NCI-H146 treated with DMSO at 0.1 percent for 48 hours (cell line): ENCODE results near the gene SLC35A4.
"Not testable (repeated sequence)": the region's sequence is repeated elsewhere in the genome, so short reads cannot be mapped to it uniquely, and the experiment has no call there.

ENCODE experiments used
- DNase-seq: peaks from one replicate; lab custom pipeline; 2025; ENCODE audit not compliant: unreplicated experiment; lab: John Stamatoyannopoulos, UW

SLC35A4 gene

GRCh38 chr5:140588311-140589070, 23.9 kb downstream of the SLC35A4 start:
- no peak for DNase-seq

- DNase-seq = no peak
Measured at GRCh38 chr5:140590861-140591260, 26.2 kb downstream of the SLC35A4 start.

- no peak for DNase-seq
Measured at GRCh38 chr5:140591747-140592372, 27.2 kb downstream of the SLC35A4 start.

- not testable (repeated sequence) for DNase-seq
Measured at GRCh38 chr5:140593070-140593469, 28.4 kb downstream of the SLC35A4 start.

GRCh38 chr5:140594169-140594568, 29.5 kb downstream of the SLC35A4 start:
- DNase-seq = no peak

GRCh38 chr5:140595538-140596300, 31.1 kb downstream of the SLC35A4 start:
- DNase-seq = no peak

- DNase-seq = no peak
Measured at GRCh38 chr5:140596321-140596741, 31.7 kb downstream of the SLC35A4 start.

- DNase-seq = no peak
Measured at GRCh38 chr5:140598836-140599235, 34.2 kb downstream of the SLC35A4 start.

GRCh38 chr5:140600096-140600495, 35.5 kb downstream of the SLC35A4 start:
- DNase-seq = no peak

- DNase-seq = no peak
Measured at GRCh38 chr5:140602147-140602546, 37.5 kb downstream of the SLC35A4 start.

GRCh38 chr5:140603446-140603698, 38.7 kb downstream of the SLC35A4 start:
- DNase-seq = not testable (repeated sequence)

- DNase-seq = no peak
Measured at GRCh38 chr5:140603734-140604133, 39.1 kb downstream of the SLC35A4 start.

- DNase-seq = no peak
Measured at GRCh38 chr5:140605879-140606278, 41.3 kb downstream of the SLC35A4 start.

- DNase-seq = no peak
Measured at GRCh38 chr5:140607031-140607430, 42.4 kb downstream of the SLC35A4 start.

- no peak for DNase-seq
Measured at GRCh38 chr5:140608722-140609121, 44.1 kb downstream of the SLC35A4 start.

GRCh38 chr5:140609126-140609525, 44.5 kb downstream of the SLC35A4 start:
- DNase-seq = no peak

- DNase-seq = no peak
Measured at GRCh38 chr5:140611020-140611521, 46.4 kb downstream of the SLC35A4 start.
